ENCODE data around the gene BRD7. TPM values are rescaled to one million over a fixed set of nuclear protein-coding genes. Genes with fewer than 3 reads are reported as not detected.

Gene BRD7
- total RNA-seq, 1 experiment from 2014 or later = 76.6 TPM

GRCh38 chr16:50386774-50387173 lies 18.0 kb upstream of the BRD7 start:
- Histone ChIP-seq H3K36me3 (ENCODE audit: low read depth) (no peaks in the 10 kb centered on the region), H2AFZ (no peak overlapping the region), H3K27ac (no peak overlapping the region), H3K9me3 (ENCODE audit: insufficient read depth, low read depth) (no peaks in the 10 kb centered on the region), H3F3A (ENCODE audit: insufficient read depth, low read depth) (no peaks in the 10 kb centered on the region), H3K4me1 (replicated peaks; ENCODE audit: insufficient read depth) (no peaks in the 10 kb centered on the region), H3K79me2 (ENCODE audit: low read depth) (no peaks in the 10 kb centered on the region), H3K4me2 (no peak overlapping the region), H3K9me2 (ENCODE audit: insufficient read depth) (no peaks in the 10 kb centered on the region), H3K4me3 (no peak overlapping the region), H4K20me1 (ENCODE audit: insufficient read depth) (no peaks in the 10 kb centered on the region), H3K27me3 (ENCODE audit: insufficient read depth, low read depth) (no peaks in the 10 kb centered on the region)
- no TSS peak for BruUV-seq (replicated peaks)
- no peak for TF ChIP-seq CTCF (conservative IDR thresholded peaks at IDR 0.05)
- TF ChIP-seq EZH2 (IDR thresholded peaks at IDR 0.05; ENCODE audit: low read depth) = no peak
- no peak for DNase-seq
- intact Hi-C loops (cut with micrococcal nuclease; ENCODE audit: unreplicated experiment) = no loop called here
- ChIA-PET POLR2A (ENCODE audit: unreplicated experiment) (no interaction called here), CTCF (no interaction called here)

- ChIA-PET CTCF (no interaction called here), POLR2A (ENCODE audit: unreplicated experiment) (no interaction called here)
- H3K9me2 ChIP-seq (ENCODE audit: insufficient read depth) = no peaks in the 10 kb centered on the region
- no TSS peak for BruUV-seq (replicated peaks)
- H3K36me3 ChIP-seq (ENCODE audit: low read depth) = no peaks in the 10 kb centered on the region
- H3K27ac ChIP-seq = no peak overlapping the region
- H3K4me1 ChIP-seq (replicated peaks; ENCODE audit: insufficient read depth) = no peaks in the 10 kb centered on the region
- no peaks in the 10 kb centered on the region for H3K79me2 ChIP-seq (ENCODE audit: low read depth)
- intact Hi-C loops (cut with micrococcal nuclease; ENCODE audit: unreplicated experiment) = no loop called here
- H3K4me2 ChIP-seq = no peak overlapping the region
- no peaks in the 10 kb centered on the region for H3K27me3 ChIP-seq (ENCODE audit: insufficient read depth, low read depth)
- H2AFZ ChIP-seq = no peak overlapping the region
- no peak overlapping the region for H3K4me3 ChIP-seq
- H4K20me1 ChIP-seq (ENCODE audit: insufficient read depth) = no peaks in the 10 kb centered on the region
- TF ChIP-seq CTCF (conservative IDR thresholded peaks at IDR 0.05) = no peak
- TF ChIP-seq EZH2 (IDR thresholded peaks at IDR 0.05; ENCODE audit: low read depth) = no peak
- DNase-seq = no peak
- no peaks in the 10 kb centered on the region for H3F3A ChIP-seq (ENCODE audit: insufficient read depth, low read depth)
- no peaks in the 10 kb centered on the region for H3K9me3 ChIP-seq (ENCODE audit: insufficient read depth, low read depth)
These were observed 17.4 kb upstream of the BRD7 start for GRCh38 chr16:50386139-50386538.

- Histone ChIP-seq H3K27me3 (ENCODE audit: insufficient read depth, low read depth) (no peaks in the 10 kb centered on the region), H3F3A (ENCODE audit: insufficient read depth, low read depth) (no peaks in the 10 kb centered on the region), H3K36me3 (ENCODE audit: low read depth) (no peaks in the 10 kb centered on the region), H3K9me2 (ENCODE audit: insufficient read depth) (no peaks in the 10 kb centered on the region), H4K20me1 (ENCODE audit: insufficient read depth) (no peaks in the 10 kb centered on the region), H3K27ac (no peak overlapping the region), H3K4me1 (replicated peaks; ENCODE audit: insufficient read depth) (no peaks in the 10 kb centered on the region), H3K4me2 (no peak overlapping the region), H2AFZ (no peak overlapping the region), H3K9me3 (ENCODE audit: insufficient read depth, low read depth) (no peaks in the 10 kb centered on the region), H3K4me3 (no peak overlapping the region), H3K79me2 (ENCODE audit: low read depth) (no peaks in the 10 kb centered on the region)
- no peak for DNase-seq
- TF ChIP-seq EZH2 (IDR thresholded peaks at IDR 0.05; ENCODE audit: low read depth) = no peak
- no peak for TF ChIP-seq CTCF (conservative IDR thresholded peaks at IDR 0.05)
- BruUV-seq (replicated peaks) = no TSS peak
- ChIA-PET POLR2A (ENCODE audit: unreplicated experiment) (no interaction called here), CTCF (no interaction called here)
- intact Hi-C loops (cut with micrococcal nuclease; ENCODE audit: unreplicated experiment) = no loop called here
These were observed 15.8 kb upstream of the BRD7 start for GRCh38 chr16:50384500-50385135.

Measured in PC-9 (cell line).